Measurements from ENCODE around the gene PWWP2A. TPM values are rescaled to one million over a fixed set of nuclear protein-coding genes. Genes with fewer than 3 reads are reported as not detected.

The PWWP2A gene
- total and polyA plus RNA-seq, 10 of the 15 experiments (the other 5 are each of a cell fraction or from before 2014, with no cell fraction given), result 5.7 to 26.1 (median 17.7) TPM

DNA sequence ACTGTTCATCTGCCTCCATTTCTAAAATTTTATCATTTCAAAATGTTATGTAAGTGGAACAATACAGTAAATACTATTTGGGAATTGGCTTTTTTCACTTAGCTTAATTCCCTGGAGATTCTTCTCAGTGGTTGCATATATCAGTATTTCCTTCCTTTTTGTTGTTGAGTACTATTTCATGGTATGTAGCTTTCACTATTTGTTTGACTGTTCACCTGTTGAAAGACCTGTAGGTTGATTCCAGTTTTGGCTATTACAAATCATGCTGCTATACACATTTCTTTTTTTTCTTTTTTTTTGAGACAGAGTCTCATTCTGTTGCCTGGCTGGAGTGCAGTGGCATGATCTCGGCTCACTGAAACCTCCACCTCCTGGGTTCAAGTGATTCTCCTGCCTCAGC, 33.0 kb upstream of the PWWP2A start (continued):
- TF ChIP-seq NRF1 (conservative IDR thresholded peaks at IDR 0.05; ENCODE audit: low read depth, low read length), result no peak

DNA sequence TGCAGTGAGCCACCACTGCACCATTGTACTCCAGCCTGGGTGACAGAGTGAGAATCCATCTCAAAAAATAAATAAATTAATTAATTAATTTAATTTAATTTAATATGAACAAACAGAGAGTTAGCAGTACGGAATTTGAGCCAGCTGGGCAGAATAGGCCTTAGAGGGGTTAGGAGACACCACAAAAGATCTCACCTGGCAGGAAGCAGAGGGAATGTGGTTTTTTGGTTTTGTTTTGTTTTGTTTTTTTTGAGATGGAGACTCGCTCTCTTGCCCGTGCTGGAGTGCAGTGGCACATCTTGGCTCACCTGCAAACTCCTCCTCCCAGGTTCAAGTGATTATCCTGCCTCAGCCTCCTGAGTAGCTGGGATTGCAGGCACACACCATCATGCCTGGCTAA, 31.8 kb upstream of the PWWP2A start:
- Histone ChIP-seq H3K27me3 (replicated peaks in 1 of 2; ENCODE audit: control insufficient read depth in 2 of 2, insufficient read depth in 2 of 2, low read length in 1 of 2) (no peaks in the 10 kb centered on the region), H3K4me1 (ENCODE audit: control insufficient read depth, insufficient read depth, low read length) (peaks cover 28% of the 10 kb centered on the region), H3K36me3 (ENCODE audit: control insufficient read depth in 2 of 2, insufficient read depth in 2 of 2, low read length in 1 of 2) (no peaks in the 10 kb centered on the region), H3K9me3 (replicated peaks; ENCODE audit: control insufficient read depth, insufficient read depth, low read length) (no peaks in the 10 kb centered on the region; the same call in 2 of the 3 replicates), H3K79me2 (ENCODE audit: control insufficient read depth, insufficient read depth, low read length) (no peaks in the 10 kb centered on the region), H3K27ac (ENCODE audit: control insufficient read depth, insufficient read depth) (no peak overlapping the region), H3K9ac (ENCODE audit: control insufficient read depth, insufficient read depth, low read length) (no peak overlapping the region), H2AFZ (ENCODE audit: control insufficient read depth, low read depth, low read length) (no peak overlapping the region), H3K4me3 (no peak overlapping the region), H4K20me1 (ENCODE audit: control insufficient read depth, insufficient read depth) (no peaks in the 10 kb centered on the region), H3K4me2 (ENCODE audit: control insufficient read depth, insufficient read depth) (no peak overlapping the region)
- ChIA-PET CTCF (no interaction called here), SMC1A (ENCODE audit: uncharacterized antibody, unreplicated experiment) (no interaction called here), POLR2A (no interaction called here), RAD21 (ENCODE audit: unreplicated experiment) (interaction anchor here (1.3 kb wide), 1 partner anchor 9 kb away, joined by 4 read pairs; no protein-coding TSS in a partner anchor)
- in situ Hi-C loops (cut with MboI), result no loop called here
- intact Hi-C loops (cut with micrococcal nuclease; ENCODE audit: unreplicated experiment), result no loop called here
- FAIRE-seq (no peak), DNase-seq (ENCODE audit: low read depth, low spot score) (no peak), ATAC-seq (no peak)
- WGBS (ENCODE audit: insufficient coverage, insufficient replicate concordance, low lambda C conversion rate, missing lambda C conversion rate), result 37% methylated on average over 3 of the region's 3 CpGs
- BruUV-seq (replicated peaks), result no TSS peak
- no peak for TF ChIP-seq NFYA (IDR thresholded peaks at IDR 0.05; ENCODE audit: borderline replicate concordance, low read depth, low read length)
- no peak for TF ChIP-seq NR2F1 (conservative IDR thresholded peaks at IDR 0.05)
- no peak for TF ChIP-seq EZH2 (IDR thresholded peaks at IDR 0.05; ENCODE audit: borderline replicate concordance, control insufficient read depth, low read depth, low read length)
- TF ChIP-seq, protein P1, sequence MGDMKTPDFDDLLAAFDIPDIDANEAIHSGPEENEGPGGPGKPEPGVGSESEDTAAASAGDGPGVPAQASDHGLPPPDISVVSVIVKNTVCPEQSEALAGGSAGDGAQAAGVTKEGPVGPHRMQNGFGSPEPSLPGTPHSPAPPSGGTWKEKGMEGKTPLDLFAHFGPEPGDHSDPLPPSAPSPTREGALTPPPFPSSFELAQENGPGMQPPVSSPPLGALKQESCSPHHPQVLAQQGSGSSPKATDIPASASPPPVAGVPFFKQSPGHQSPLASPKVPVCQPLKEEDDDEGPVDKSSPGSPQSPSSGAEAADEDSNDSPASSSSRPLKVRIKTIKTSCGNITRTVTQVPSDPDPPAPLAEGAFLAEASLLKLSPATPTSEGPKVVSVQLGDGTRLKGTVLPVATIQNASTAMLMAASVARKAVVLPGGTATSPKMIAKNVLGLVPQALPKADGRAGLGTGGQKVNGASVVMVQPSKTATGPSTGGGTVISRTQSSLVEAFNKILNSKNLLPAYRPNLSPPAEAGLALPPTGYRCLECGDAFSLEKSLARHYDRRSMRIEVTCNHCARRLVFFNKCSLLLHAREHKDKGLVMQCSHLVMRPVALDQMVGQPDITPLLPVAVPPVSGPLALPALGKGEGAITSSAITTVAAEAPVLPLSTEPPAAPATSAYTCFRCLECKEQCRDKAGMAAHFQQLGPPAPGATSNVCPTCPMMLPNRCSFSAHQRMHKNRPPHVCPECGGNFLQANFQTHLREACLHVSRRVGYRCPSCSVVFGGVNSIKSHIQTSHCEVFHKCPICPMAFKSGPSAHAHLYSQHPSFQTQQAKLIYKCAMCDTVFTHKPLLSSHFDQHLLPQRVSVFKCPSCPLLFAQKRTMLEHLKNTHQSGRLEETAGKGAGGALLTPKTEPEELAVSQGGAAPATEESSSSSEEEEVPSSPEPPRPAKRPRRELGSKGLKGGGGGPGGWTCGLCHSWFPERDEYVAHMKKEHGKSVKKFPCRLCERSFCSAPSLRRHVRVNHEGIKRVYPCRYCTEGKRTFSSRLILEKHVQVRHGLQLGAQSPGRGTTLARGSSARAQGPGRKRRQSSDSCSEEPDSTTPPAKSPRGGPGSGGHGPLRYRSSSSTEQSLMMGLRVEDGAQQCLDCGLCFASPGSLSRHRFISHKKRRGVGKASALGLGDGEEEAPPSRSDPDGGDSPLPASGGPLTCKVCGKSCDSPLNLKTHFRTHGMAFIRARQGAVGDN (IDR thresholded peaks at IDR 0.05), result no peak
- no peak for TF ChIP-seq RAD51 (IDR thresholded peaks at IDR 0.05)
- TF ChIP-seq JUND (IDR thresholded peaks at IDR 0.05; ENCODE audit: low read depth, low read length), result no peak

All from GM12878 (cell line).